GM10266 (cell line): ENCODE results near the gene OR8G5.

Experiments
- DNase-seq: peaks from one replicate; pipeline ENCODE4 v3.0.0; 2012; ENCODE audit errors: extremely low spot score
- CTCF ChIP-seq: IDR thresholded peaks from 2 replicates; pipeline ENCODE4 v1.5.1; 2012; ENCODE audit warnings: mild to moderate bottlenecking, low read depth; ENCODE audit not compliant: control insufficient read depth, insufficient read depth; ENCODE audit errors: missing control alignments

Gene OR8G5

GRCh38 chr11:124311670-124312069 is 55.5 kb downstream of the OR8G5 start:
- DNase-seq: no peak
- TF ChIP-seq CTCF: no peak

- TF ChIP-seq CTCF: no peak
- no peak for DNase-seq
Observed at GRCh38 chr11:124313131-124313530, 57.0 kb downstream of the OR8G5 start.

- DNase-seq: no peak
- no peak for TF ChIP-seq CTCF
Observed at GRCh38 chr11:124313849-124314248, 57.7 kb downstream of the OR8G5 start, which contains the start of gene OR8D1. Gene OR8D1 (minus strand): TSS chr11:124313949. CDS start chr11:124310766, 3,183 bp downstream.

GRCh38 chr11:124315052-124315451 is 58.9 kb downstream of the OR8G5 start:
- no peak for DNase-seq
- no peak for TF ChIP-seq CTCF
